Lower lobe of right lung (tissue), 2 donors: ENCODE results near the gene GARS1. TPM values are rescaled to one million over a fixed set of nuclear protein-coding genes. Genes with fewer than 3 reads are reported as not detected.

Experiments used
- ATAC-seq, 2 donors: fragments of 200-7000 bp; cut with Tn5 transposase; one replicate each; pipeline ENCODE4 v1.9.1; 2020 to 2022; ENCODE audit warnings: mild to moderate bottlenecking in 2 of 2, moderate library complexity in 2 of 2
- DNase-seq: peaks from one replicate; pipeline ENCODE4 v3.0.0-alpha.2; 2020
- H3K27ac ChIP-seq: fragments of 200-600 bp; one replicate; pipeline ENCODE4 v1.8.0; 2022
- H3K27me3 ChIP-seq: fragments of 200-600 bp; one replicate; pipeline ENCODE4 v1.8.0; 2022; ENCODE audit warnings: low read depth
- H3K36me3 ChIP-seq: fragments of 200-600 bp; one replicate; pipeline ENCODE4 v1.8.0; 2022; ENCODE audit warnings: mild to moderate bottlenecking
- H3K4me1 ChIP-seq: fragments of 200-600 bp; one replicate; pipeline ENCODE4 v1.8.0; 2022
- H3K4me3 ChIP-seq: fragments of 200-600 bp; one replicate; pipeline ENCODE4 v1.8.0; 2022; ENCODE audit warnings: mild to moderate bottlenecking
- H3K9me3 ChIP-seq: fragments of 200-600 bp; one replicate; pipeline ENCODE4 v1.8.0; 2022
- intact Hi-C: fragments of 100-400 bp; cut with DNase I; formaldehyde crosslinking; loops from one replicate; pipeline ENCODE4 v1.11.0; 2022
- long read RNA-seq: library from polyadenylated mRNA; unstranded; transcript quantifications from one replicate; pipeline ENCODE4 v2.0.0, GENCODE V29; 2021
- total RNA-seq: library from RNA; stranded (reverse); fragmentation: NEBNext Ultra II Directional; extraction: Animal tissue kit (Norgen Biotek cat#: 25700); gene quantifications from one replicate; pipeline ENCODE4 v1.2.1, GENCODE V29; 2021
- TF ChIP-seq, protein P1 (sequence below): fragments of 200-600 bp; IDR thresholded peaks from one replicate; pipeline ENCODE4 v1.8.0; 2022; ENCODE audit warnings: antibody characterized with exemption, mild to moderate bottlenecking
- donor health status: DM: no; HTN: yes; CAD: no; lungs with severe emphysema.

GARS1 gene
- total RNA-seq: 67.7 TPM
- long read RNA-seq, transcript GARS-201 (17 exons, 2,634 nt): major isoform, 112 of 124 reads
- long read RNA-seq, partial matches to known transcripts: 2 of 124 reads
- long read RNA-seq, other reads (novel, unspliced or antisense): 10 of 124 reads

DNA sequence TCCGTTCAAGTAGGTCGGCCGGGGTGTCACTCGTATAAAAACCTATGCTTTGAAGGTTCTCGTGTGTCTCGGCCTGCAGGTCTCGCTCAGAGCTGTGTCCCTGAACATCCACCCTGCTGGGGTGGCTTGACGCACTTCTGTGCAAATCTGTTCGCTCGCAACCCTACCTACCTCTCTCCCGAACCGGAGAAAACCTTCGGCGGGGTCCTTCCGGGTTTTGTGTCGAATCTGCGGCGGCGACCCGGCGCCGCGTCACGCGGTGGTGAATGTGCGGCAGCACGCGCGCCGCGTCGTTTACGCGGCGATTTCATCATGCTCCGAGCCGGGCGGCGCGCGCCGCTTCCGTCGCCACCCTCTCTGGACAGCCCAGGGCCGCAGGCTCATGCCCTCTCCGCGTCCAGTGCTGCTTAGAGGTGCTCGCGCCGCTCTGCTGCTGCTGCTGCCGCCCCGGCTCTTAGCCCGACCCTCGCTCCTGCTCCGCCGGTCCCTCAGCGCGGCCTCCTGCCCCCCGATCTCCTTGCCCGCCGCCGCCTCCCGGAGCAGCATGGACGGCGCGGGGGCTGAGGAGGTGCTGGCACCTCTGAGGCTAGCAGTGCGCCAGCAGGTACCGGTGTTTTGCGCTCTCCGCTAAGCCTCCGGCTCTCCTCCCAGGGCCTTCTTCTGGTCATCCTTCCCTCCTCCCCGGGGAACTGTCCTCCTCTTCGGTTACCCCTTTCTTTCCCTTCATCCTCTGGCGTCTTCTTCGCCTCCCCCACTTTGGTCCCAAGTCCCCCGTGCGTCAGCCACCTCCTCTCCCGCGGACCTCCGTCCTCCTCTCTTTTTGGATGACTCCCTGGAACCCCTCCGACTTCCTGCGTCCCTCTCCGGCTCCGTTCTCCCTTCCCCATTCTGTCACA is at the start of gene GARS1:
Gene GARS1 (plus strand): TSS at position 339 of the 896 bp plus-strand sequence. CDS start 44 bp downstream, at position 383.
- TF ChIP-seq, protein P1, sequence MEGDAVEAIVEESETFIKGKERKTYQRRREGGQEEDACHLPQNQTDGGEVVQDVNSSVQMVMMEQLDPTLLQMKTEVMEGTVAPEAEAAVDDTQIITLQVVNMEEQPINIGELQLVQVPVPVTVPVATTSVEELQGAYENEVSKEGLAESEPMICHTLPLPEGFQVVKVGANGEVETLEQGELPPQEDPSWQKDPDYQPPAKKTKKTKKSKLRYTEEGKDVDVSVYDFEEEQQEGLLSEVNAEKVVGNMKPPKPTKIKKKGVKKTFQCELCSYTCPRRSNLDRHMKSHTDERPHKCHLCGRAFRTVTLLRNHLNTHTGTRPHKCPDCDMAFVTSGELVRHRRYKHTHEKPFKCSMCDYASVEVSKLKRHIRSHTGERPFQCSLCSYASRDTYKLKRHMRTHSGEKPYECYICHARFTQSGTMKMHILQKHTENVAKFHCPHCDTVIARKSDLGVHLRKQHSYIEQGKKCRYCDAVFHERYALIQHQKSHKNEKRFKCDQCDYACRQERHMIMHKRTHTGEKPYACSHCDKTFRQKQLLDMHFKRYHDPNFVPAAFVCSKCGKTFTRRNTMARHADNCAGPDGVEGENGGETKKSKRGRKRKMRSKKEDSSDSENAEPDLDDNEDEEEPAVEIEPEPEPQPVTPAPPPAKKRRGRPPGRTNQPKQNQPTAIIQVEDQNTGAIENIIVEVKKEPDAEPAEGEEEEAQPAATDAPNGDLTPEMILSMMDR: no peak
- H3K4me1 ChIP-seq: peaks cover 32% of the 10 kb centered on the region
- H3K27ac ChIP-seq: peak within 1 kb of the TSS; percentile 97
- DNase-seq (peak; percentile 95), ATAC-seq (peak; percentile 99)
- peak within 1 kb of the TSS; percentile 96 for H3K4me3 ChIP-seq
- peaks cover 15% of the 10 kb centered on the region for H3K36me3 ChIP-seq
- intact Hi-C loops: no loop called here
- H3K9me3 ChIP-seq: no peaks in the 10 kb centered on the region
- H3K27me3 ChIP-seq: no peaks in the 10 kb centered on the region

GRCh38 chr7:30545791-30546555 is 48.7 kb upstream of the GARS1 start:
- DNase-seq: no peak

GRCh38 chr7:30546596-30546995 is 48.1 kb upstream of the GARS1 start:
- Histone ChIP-seq H3K27ac (no peak overlapping the region), H3K9me3 (no peaks in the 10 kb centered on the region), H3K4me1 (peaks cover 25% of the 10 kb centered on the region), H3K36me3 (no peaks in the 10 kb centered on the region), H3K4me3 (no peak overlapping the region), H3K27me3 (no peaks in the 10 kb centered on the region)
- intact Hi-C loops: no loop called here
- no peak for ATAC-seq
- TF ChIP-seq, protein P1: no peak
- no peak for DNase-seq

More at GRCh38 chr7:30545791-30546555, 48.7 kb upstream of the GARS1 start:
- no peak for ATAC-seq
- intact Hi-C loops: no loop called here
- TF ChIP-seq, protein P1: no peak
- Histone ChIP-seq H3K4me3 (no peak overlapping the region), H3K9me3 (no peaks in the 10 kb centered on the region), H3K36me3 (no peaks in the 10 kb centered on the region), H3K27me3 (no peaks in the 10 kb centered on the region), H3K4me1 (peaks cover 18% of the 10 kb centered on the region), H3K27ac (no peak overlapping the region)

DNA sequence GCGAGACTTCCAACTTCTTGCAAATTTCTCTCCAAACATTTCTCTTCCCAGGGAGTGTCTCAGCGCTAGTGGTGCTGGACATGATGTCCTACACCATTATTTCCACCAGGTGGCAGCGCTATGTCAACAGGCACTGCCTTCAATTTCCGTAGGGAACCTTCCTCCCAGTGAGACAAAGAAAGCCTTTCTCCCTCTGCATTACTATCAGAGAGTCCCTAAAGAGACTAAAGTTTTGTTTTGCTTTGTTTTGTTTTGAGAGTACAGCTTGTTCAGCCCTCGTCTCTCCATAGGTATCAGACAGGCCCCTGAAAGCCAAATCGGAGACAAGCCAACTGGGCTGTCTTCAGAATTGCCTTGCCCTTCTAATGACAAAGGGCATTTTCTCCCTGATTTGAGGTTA is 45.8 kb upstream of the GARS1 start:
- H3K27ac ChIP-seq: peak overlapping the region; percentile 21
- DNase-seq (no peak), ATAC-seq (peak; percentile 81 to 83)
- H3K27me3 ChIP-seq: no peaks in the 10 kb centered on the region
- intact Hi-C loops: no loop called here
- H3K4me3 ChIP-seq: no peak overlapping the region
- TF ChIP-seq, protein P1: peak; percentile 88
- H3K9me3 ChIP-seq: no peaks in the 10 kb centered on the region
- no peaks in the 10 kb centered on the region for H3K36me3 ChIP-seq
- H3K4me1 ChIP-seq: peaks cover 25% of the 10 kb centered on the region

GRCh38 chr7:30549931-30550493 is 44.7 kb upstream of the GARS1 start:
- ATAC-seq (peak; percentile 31 to 45), DNase-seq (no peak)
- H3K4me1 ChIP-seq: peaks cover 25% of the 10 kb centered on the region
- no peaks in the 10 kb centered on the region for H3K27me3 ChIP-seq
- H3K36me3 ChIP-seq: no peaks in the 10 kb centered on the region
- intact Hi-C loops: no loop called here
- no peaks in the 10 kb centered on the region for H3K9me3 ChIP-seq
- H3K27ac ChIP-seq: peak overlapping the region; percentile 21
- H3K4me3 ChIP-seq: no peak overlapping the region
- TF ChIP-seq, protein P1: no peak
